Ishikawa (cell line): ENCODE measurements around the gene TENM3.
"Not testable (repeated sequence)": the region's sequence is repeated elsewhere in the genome, so short reads cannot be mapped to it uniquely, and the experiment has no call there.

Experiments used
- CEBPB ChIP-seq: IDR thresholded peaks from 2 replicates; pipeline ENCODE4 v1.6.1; 2012
- CREB1 ChIP-seq: IDR thresholded peaks from 2 replicates; pipeline ENCODE4 v1.6.1; 2012; ENCODE audit warnings: low read depth
- EGR1 ChIP-seq: IDR thresholded peaks from 2 replicates; pipeline ENCODE4 v1.6.1; 2012
- EP300 ChIP-seq: IDR thresholded peaks from 2 replicates; pipeline ENCODE4 v1.6.1; 2012; ENCODE audit warnings: borderline replicate concordance
- FOXM1 ChIP-seq: IDR thresholded peaks from 2 replicates; pipeline ENCODE4 v1.6.1; 2012; ENCODE audit warnings: low read depth, borderline replicate concordance
- MAX ChIP-seq: IDR thresholded peaks from 2 replicates; pipeline ENCODE4 v1.6.1; 2012
- NFIC ChIP-seq: IDR thresholded peaks from 2 replicates; pipeline ENCODE4 v1.6.1; 2012
- RAD21 ChIP-seq: IDR thresholded peaks from 2 replicates; pipeline ENCODE4 v1.6.1; 2012; ENCODE audit warnings: low read depth
- REST ChIP-seq: IDR thresholded peaks from 2 replicates; pipeline ENCODE4 v1.6.1; 2012; ENCODE audit warnings: low read depth, mild to moderate bottlenecking
- TAF1 ChIP-seq: IDR thresholded peaks from 2 replicates; pipeline ENCODE4 v1.6.1; 2012; ENCODE audit warnings: low read depth, mild to moderate bottlenecking
- TCF12 ChIP-seq: IDR thresholded peaks from 2 replicates; pipeline ENCODE4 v1.6.1; 2012; ENCODE audit warnings: low read depth
- TEAD4 ChIP-seq: IDR thresholded peaks from 2 replicates; pipeline ENCODE4 v1.6.1; 2012
- USF1 ChIP-seq: IDR thresholded peaks from 2 replicates; pipeline ENCODE4 v1.6.1; 2012
- YY1 ChIP-seq: IDR thresholded peaks from 2 replicates; pipeline ENCODE4 v1.6.1; 2012; ENCODE audit warnings: low read depth
- ZBTB7A ChIP-seq: IDR thresholded peaks from 2 replicates; pipeline ENCODE4 v1.6.1; 2012; ENCODE audit warnings: low read depth

TENM3 gene

GRCh38 chr4:182243204-182243603, at the start of gene TENM3:
TSS of gene TENM3 (plus strand) at chr4:182243402. CDS start at chr4:182324021, 80,619 bp downstream.
- TF ChIP-seq REST, EP300, FOXM1: not testable (repeated sequence)

- no peak for TF ChIP-seq YY1
- TF ChIP-seq REST: no peak
- TF ChIP-seq TAF1: no peak
- TF ChIP-seq TEAD4: no peak
- no peak for TF ChIP-seq MAX
- TF ChIP-seq NFIC: no peak
- TF ChIP-seq ZBTB7A: no peak
- TF ChIP-seq EGR1: no peak
- TF ChIP-seq USF1: no peak
- TF ChIP-seq FOXM1: no peak
- TF ChIP-seq RAD21: no peak
- no peak for TF ChIP-seq CREB1
These were observed 48.9 kb upstream of the TENM3 start for GRCh38 chr4:182194091-182194824.

GRCh38 chr4:182197611-182198010, 45.6 kb upstream of the TENM3 start:
- TF ChIP-seq YY1: no peak
- no peak for TF ChIP-seq RAD21
- no peak for TF ChIP-seq FOXM1
- TF ChIP-seq REST: no peak
- TF ChIP-seq EGR1: no peak
- TF ChIP-seq MAX: no peak
- no peak for TF ChIP-seq NFIC
- no peak for TF ChIP-seq EP300
- no peak for TF ChIP-seq CEBPB
- TF ChIP-seq USF1: no peak
- no peak for TF ChIP-seq CREB1
- no peak for TF ChIP-seq TEAD4
- TF ChIP-seq TAF1: no peak
- no peak for TF ChIP-seq TCF12
- TF ChIP-seq ZBTB7A: no peak

- TF ChIP-seq RAD21: no peak
- no peak for TF ChIP-seq NFIC
- TF ChIP-seq TEAD4: no peak
- TF ChIP-seq TCF12: no peak
- TF ChIP-seq EGR1: no peak
- no peak for TF ChIP-seq CEBPB
- TF ChIP-seq USF1: no peak
- no peak for TF ChIP-seq TAF1
- no peak for TF ChIP-seq REST
- no peak for TF ChIP-seq EP300
- no peak for TF ChIP-seq CREB1
- TF ChIP-seq ZBTB7A: no peak
- TF ChIP-seq YY1: no peak
- TF ChIP-seq FOXM1: no peak
- TF ChIP-seq MAX: no peak
These were observed 41.3 kb upstream of the TENM3 start for GRCh38 chr4:182201871-182202270.
